ENCODE results near the gene PPT2. TPM values are rescaled to one million over a fixed set of nuclear protein-coding genes. Genes with fewer than 3 reads are reported as not detected.

PPT2 gene
- total RNA-seq, 4 donors from 2014 or later: 16.0 to 120 (median 25.5) TPM

GRCh38 chr6:32112431-32112980 is 41.4 kb upstream of the PPT2 start:
- no peaks in the 10 kb centered on the region for H3K27me3 ChIP-seq
- 42 to 62% methylated on average over 7 of the region's 9 CpGs for WGBS, 2 donors (ENCODE audit: low coverage in 1 of 2)

GRCh38 chr6:32113386-32114352 is 40.3 kb upstream of the PPT2 start:
- Histone ChIP-seq H3K4me1 (peaks cover 5 to 72% (median 46%) of the 10 kb centered on the region in 3 donors), H3K4me3 (no peak overlapping the region), H3K9me3 (no peaks in the 10 kb centered on the region), H3K27ac (peak overlapping the region; percentile 67 to 86 (median 79)), H3K36me3 (peaks cover 0 to 41% of the 10 kb centered on the region in 2 donors), H3K27me3 (no peaks in the 10 kb centered on the region)
- peak in 3 of 4 experiments; percentile 55 to 62 (median 60) for TF ChIP-seq CTCF (IDR thresholded peaks at IDR 0.05)
- no peak for TF ChIP-seq EP300 (IDR thresholded peaks at IDR 0.05)
- no peak for TF ChIP-seq POLR2A (IDR thresholded peaks at IDR 0.05)
- peak; percentile 83 for TF ChIP-seq POLR2AphosphoS5 (IDR thresholded peaks at IDR 0.05)
- 36 to 41% methylated on average over 4 of the region's 9 CpGs for WGBS, 2 donors (ENCODE audit: low coverage in 1 of 2)
- peak; percentile 87 for ATAC-seq

More at GRCh38 chr6:32112431-32112980, 41.4 kb upstream of the PPT2 start:
- Histone ChIP-seq H3K36me3 (peaks cover 0 to 29% of the 10 kb centered on the region in 2 donors), H3K9me3 (no peaks in the 10 kb centered on the region), H3K4me1 (peaks cover 5 to 78% (median 52%) of the 10 kb centered on the region in 3 donors), H3K4me3 (no peak overlapping the region), H3K27ac (peak overlapping the region; percentile 67 to 86 (median 81))
- peak; percentile 8 for ATAC-seq
- no peak for TF ChIP-seq EP300 (IDR thresholded peaks at IDR 0.05)
- TF ChIP-seq CTCF (IDR thresholded peaks at IDR 0.05): no peak
- no peak for TF ChIP-seq POLR2A (IDR thresholded peaks at IDR 0.05)
- no peak for TF ChIP-seq POLR2AphosphoS5 (IDR thresholded peaks at IDR 0.05)

GRCh38 chr6:32114796-32115195 is 39.1 kb upstream of the PPT2 start:
- Histone ChIP-seq H3K9me3 (no peaks in the 10 kb centered on the region), H3K36me3 (peaks cover 0 to 49% of the 10 kb centered on the region in 2 donors), H3K27ac (peak overlapping the region in 3 of 4 donors; percentile 77 to 86 (median 81)), H3K4me1 (peaks cover 5 to 72% (median 48%) of the 10 kb centered on the region in 3 donors), H3K4me3 (no peak overlapping the region), H3K27me3 (no peaks in the 10 kb centered on the region)
- no peak for ATAC-seq
- WGBS, 2 donors (ENCODE audit: low coverage in 1 of 2): 68 to 78% methylated on average over 1 to 5 of the region's 8 CpGs
- TF ChIP-seq POLR2A (IDR thresholded peaks at IDR 0.05) (no peak), EP300 (IDR thresholded peaks at IDR 0.05) (no peak), CTCF (IDR thresholded peaks at IDR 0.05) (no peak), POLR2AphosphoS5 (IDR thresholded peaks at IDR 0.05) (no peak)

- Histone ChIP-seq H3K27me3 (no peaks in the 10 kb centered on the region), H3K36me3 (peaks cover 0 to 57% of the 10 kb centered on the region in 2 donors), H3K4me3 (no peak overlapping the region), H3K4me1 (peaks cover 5 to 66% (median 43%) of the 10 kb centered on the region in 3 donors), H3K9me3 (no peaks in the 10 kb centered on the region), H3K27ac (peak overlapping the region in 3 of 4 donors; percentile 22 to 86 (median 77))
- no peak for ATAC-seq
- TF ChIP-seq POLR2A (IDR thresholded peaks at IDR 0.05) (no peak), CTCF (IDR thresholded peaks at IDR 0.05) (no peak), EP300 (IDR thresholded peaks at IDR 0.05) (no peak), POLR2AphosphoS5 (IDR thresholded peaks at IDR 0.05) (no peak)
- WGBS, 2 donors (ENCODE audit: low coverage in 1 of 2): 60 to 65% methylated on average over 1 to 2 of the region's 6 CpGs
Measured at GRCh38 chr6:32115623-32116022, 38.3 kb upstream of the PPT2 start.

Measured in gastroesophageal sphincter (tissue), 4 donors.